Measurements from ENCODE around the gene SNRPA1.

The SNRPA1 gene

DNA sequence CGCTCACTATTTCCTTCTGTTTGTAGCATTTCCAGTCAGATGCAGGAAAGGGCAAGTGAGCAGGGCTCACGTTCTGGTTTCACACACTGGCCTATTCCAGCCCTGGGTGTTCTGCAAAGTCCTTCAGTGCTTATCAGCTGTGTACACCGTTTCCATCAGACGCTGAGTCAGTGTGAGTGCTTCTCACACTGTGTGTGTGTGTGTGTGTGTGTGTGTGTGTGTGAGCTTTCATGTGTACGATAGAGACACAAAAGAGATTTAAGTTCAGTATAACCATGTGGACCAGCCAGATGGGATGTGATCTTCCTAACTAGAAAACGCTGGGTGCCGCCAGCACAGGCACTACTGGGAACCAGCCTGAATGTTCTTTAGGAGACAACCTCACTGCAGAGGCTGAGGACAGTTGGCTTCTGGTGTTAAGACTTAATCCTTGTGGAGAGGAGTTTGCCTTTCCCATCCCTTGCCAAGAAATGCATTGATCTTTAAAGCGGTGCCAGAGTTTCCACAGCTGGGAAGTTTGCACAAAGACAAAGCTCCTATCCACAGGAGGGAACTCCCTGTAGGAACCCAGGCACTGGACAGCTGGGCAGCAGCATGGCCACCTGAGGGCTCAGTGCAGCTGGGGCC lies 39.3 kb downstream of the SNRPA1 start:
- no peak for TF ChIP-seq CTCF (IDR thresholded peaks at IDR 0.05)

GRCh38 chr15:101255051-101255395 lies 40.0 kb downstream of the SNRPA1 start:
- TF ChIP-seq CTCF (IDR thresholded peaks at IDR 0.05): no peak

GRCh38 chr15:101254157-101255050 lies 40.6 kb downstream of the SNRPA1 start:
- TF ChIP-seq CTCF (IDR thresholded peaks at IDR 0.05): no peak

GRCh38 chr15:101252836-101253235 lies 42.2 kb downstream of the SNRPA1 start:
- no peak for TF ChIP-seq CTCF (IDR thresholded peaks at IDR 0.05)

- TF ChIP-seq CTCF (IDR thresholded peaks at IDR 0.05): peak; percentile 50
These were observed 42.9 kb downstream of the SNRPA1 start, which contains the start of gene CHSY1 for GRCh38 chr15:101251830-101252820. Gene CHSY1 (minus strand): TSS chr15:101252048. CDS start chr15:101251456, 592 bp downstream.

- no peak for TF ChIP-seq CTCF (IDR thresholded peaks at IDR 0.05)
These were observed 43.9 kb downstream of the SNRPA1 start for GRCh38 chr15:101250873-101251829.

Measured in LNCAP (cell line).